Middle frontal gyrus (tissue), 1 donor: Measurements from ENCODE around the gene SRI.

Experiments
- DNase-seq: peaks from one replicate; pipeline ENCODE4 v3.0.0-alpha.2; 2015; ENCODE audit warnings: low spot score; ENCODE audit errors: extremely low spot score

SRI gene

GRCh38 chr7:88226201-88226600, 6.4 kb upstream of the SRI start:
- DNase-seq, result no peak

GRCh38 chr7:88224601-88225275, 4.9 kb upstream of the SRI start:
- DNase-seq, result no peak

GRCh38 chr7:88223265-88223664, 3.4 kb upstream of the SRI start:
- no peak for DNase-seq

GRCh38 chr7:88218836-88219605, 817 bp downstream of the SRI start:
- DNase-seq, result peak; percentile 32

- no peak for DNase-seq
These were observed 1.5 kb downstream of the SRI start for GRCh38 chr7:88218429-88218745.

GRCh38 chr7:88217675-88218428, 2.0 kb downstream of the SRI start:
- no peak for DNase-seq

- DNase-seq, result no peak
These were observed 3.6 kb downstream of the SRI start for GRCh38 chr7:88216276-88216675.

GRCh38 chr7:88215295-88215694, 4.5 kb downstream of the SRI start:
- DNase-seq, result no peak

GRCh38 chr7:88214456-88214855, 5.4 kb downstream of the SRI start:
- no peak for DNase-seq

- DNase-seq, result no peak
These were observed 6.9 kb downstream of the SRI start for GRCh38 chr7:88212918-88213317.

GRCh38 chr7:88208521-88208920, 11.3 kb downstream of the SRI start:
- no peak for DNase-seq

- DNase-seq, result no peak
These were observed 13.6 kb downstream of the SRI start for GRCh38 chr7:88206254-88206653.

GRCh38 chr7:88205179-88205578, 14.7 kb downstream of the SRI start:
- no peak for DNase-seq

- DNase-seq, result no peak
These were observed 15.2 kb downstream of the SRI start for GRCh38 chr7:88204525-88205110.

- DNase-seq, result no peak
These were observed 16.4 kb downstream of the SRI start for GRCh38 chr7:88203401-88203800.

- DNase-seq, result no peak
These were observed 17.0 kb downstream of the SRI start for GRCh38 chr7:88202799-88203198.

- DNase-seq, result no peak
These were observed 17.6 kb downstream of the SRI start for GRCh38 chr7:88202278-88202677.

- DNase-seq, result no peak
These were observed 18.5 kb downstream of the SRI start for GRCh38 chr7:88201305-88201704.

- DNase-seq, result no peak
These were observed 19.0 kb downstream of the SRI start for GRCh38 chr7:88200789-88201188.

- no peak for DNase-seq
These were observed 19.6 kb downstream of the SRI start for GRCh38 chr7:88200261-88200660.

- no peak for DNase-seq
These were observed 27.9 kb downstream of the SRI start for GRCh38 chr7:88191911-88192310.

GRCh38 chr7:88185650-88186049, 34.2 kb downstream of the SRI start:
- no peak for DNase-seq
